SU-DHL-6 (cell line): ENCODE data around the gene SPAG7.

ENCODE experiments used
- H2AFZ ChIP-seq: fragments of 200-600 bp; sonication (generic); 2 replicates; pipeline ENCODE4 v1.6.1; 2014; ENCODE audit warnings: low read depth, mild to moderate bottlenecking, moderate library complexity, mixed read lengths, antibody characterized with exemption, low read length; ENCODE audit not compliant: severe bottlenecking
- H3F3A ChIP-seq: fragments of 200-600 bp; shearing (Covaris generic); 2 replicates; pipeline ENCODE4 v1.6.0; 2016; ENCODE audit warnings: antibody characterized with exemption, mild to moderate bottlenecking; ENCODE audit not compliant: insufficient read depth
- H3K27ac ChIP-seq: fragments of 200-600 bp; sonication (generic); 2 replicates; pipeline ENCODE4 v1.5.1; 2016; ENCODE audit warnings: low read depth, mild to moderate bottlenecking, low read length, moderate library complexity, mixed read lengths
- H3K27me3 ChIP-seq: fragments of 200-600 bp; sonication (generic), shearing (Covaris generic); 2 replicates; pipeline ENCODE4 v1.6.0; 2014; ENCODE audit warnings: mild to moderate bottlenecking, low read length
- H3K36me3 ChIP-seq: fragments of 200-600 bp; sonication (generic); 2 replicates; pipeline ENCODE4 v1.6.1; 2014; ENCODE audit warnings: mild to moderate bottlenecking, low read length, mixed read lengths
- H3K4me2 ChIP-seq: fragments of 300-600, 200-600 bp; shearing (Covaris generic), sonication (generic); 2 replicates; pipeline ENCODE4 v1.6.0; 2014; ENCODE audit warnings: low read length, low read depth, mild to moderate bottlenecking; ENCODE audit not compliant: poor library complexity, severe bottlenecking
- H3K4me3 ChIP-seq: fragments of 200-600 bp; sonication (generic); 2 replicates; pipeline ENCODE4 v1.5.1; 2014; ENCODE audit warnings: antibody characterized with exemption, low read length, mild to moderate bottlenecking, mixed read lengths; ENCODE audit not compliant: insufficient read depth, poor library complexity, severe bottlenecking
- H3K79me2 ChIP-seq: fragments of 200-600 bp; sonication (generic); 2 replicates; pipeline ENCODE4 v1.6.1; 2014; ENCODE audit warnings: mild to moderate bottlenecking, low read length, moderate library complexity; ENCODE audit not compliant: insufficient read depth
- H3K9ac ChIP-seq: fragments of 200-600 bp; sonication (generic); 2 replicates; pipeline ENCODE4 v1.7.0; 2014; ENCODE audit warnings: mild to moderate bottlenecking, low read length
- H3K9me2 ChIP-seq: fragments of 200-600 bp; sonication (generic); replicated peaks from 2 replicates; pipeline ENCODE4 v1.6.1; 2014; ENCODE audit warnings: low read length; ENCODE audit not compliant: insufficient read depth
- H3K9me3 ChIP-seq: fragments of 200-600 bp; sonication (generic); 2 replicates; pipeline ENCODE4 v1.6.1; 2014; ENCODE audit warnings: low read length, mixed read lengths; ENCODE audit not compliant: insufficient read depth
- H4K20me1 ChIP-seq: fragments of 200-600 bp; sonication (generic); 2 replicates; pipeline ENCODE4 v1.6.1; 2014; ENCODE audit warnings: low read depth, mild to moderate bottlenecking, antibody characterized with exemption, low read length, moderate library complexity, mixed read lengths
- EZH2phosphoT487 ChIP-seq: fragments of 200-600 bp; sonication (generic), shearing (Covaris generic); conservative IDR thresholded peaks from 2 replicates; pipeline ENCODE4 v1.6.1; 2018; ENCODE audit warnings: mild to moderate bottlenecking, antibody characterized with exemption, low read length, moderate library complexity, mixed read lengths
- TF ChIP-seq, protein P1 (sequence below): fragments of 200-600 bp; sonication (generic); IDR thresholded peaks from one replicate; pipeline ENCODE4 v1.5.1; 2017; ENCODE audit warnings: antibody characterized with exemption, mild to moderate bottlenecking, low read length, moderate library complexity; ENCODE audit not compliant: insufficient read depth, poor library complexity, severe bottlenecking

Gene SPAG7

GRCh38 chr17:5003214-5003867, 35.7 kb upstream of the SPAG7 start:
- H4K20me1 ChIP-seq: no peaks in the 10 kb centered on the region
- TF ChIP-seq, protein P1, sequence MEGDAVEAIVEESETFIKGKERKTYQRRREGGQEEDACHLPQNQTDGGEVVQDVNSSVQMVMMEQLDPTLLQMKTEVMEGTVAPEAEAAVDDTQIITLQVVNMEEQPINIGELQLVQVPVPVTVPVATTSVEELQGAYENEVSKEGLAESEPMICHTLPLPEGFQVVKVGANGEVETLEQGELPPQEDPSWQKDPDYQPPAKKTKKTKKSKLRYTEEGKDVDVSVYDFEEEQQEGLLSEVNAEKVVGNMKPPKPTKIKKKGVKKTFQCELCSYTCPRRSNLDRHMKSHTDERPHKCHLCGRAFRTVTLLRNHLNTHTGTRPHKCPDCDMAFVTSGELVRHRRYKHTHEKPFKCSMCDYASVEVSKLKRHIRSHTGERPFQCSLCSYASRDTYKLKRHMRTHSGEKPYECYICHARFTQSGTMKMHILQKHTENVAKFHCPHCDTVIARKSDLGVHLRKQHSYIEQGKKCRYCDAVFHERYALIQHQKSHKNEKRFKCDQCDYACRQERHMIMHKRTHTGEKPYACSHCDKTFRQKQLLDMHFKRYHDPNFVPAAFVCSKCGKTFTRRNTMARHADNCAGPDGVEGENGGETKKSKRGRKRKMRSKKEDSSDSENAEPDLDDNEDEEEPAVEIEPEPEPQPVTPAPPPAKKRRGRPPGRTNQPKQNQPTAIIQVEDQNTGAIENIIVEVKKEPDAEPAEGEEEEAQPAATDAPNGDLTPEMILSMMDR: no peak
- no peak for TF ChIP-seq EZH2phosphoT487
- H3K9me2 ChIP-seq: no peaks in the 10 kb centered on the region
- H3K9ac ChIP-seq: no peak overlapping the region
- no peak overlapping the region for H3K27ac ChIP-seq
- H2AFZ ChIP-seq: no peak overlapping the region
- no peaks in the 10 kb centered on the region for H3K27me3 ChIP-seq
- H3K4me2 ChIP-seq: no peak overlapping the region
- no peaks in the 10 kb centered on the region for H3K79me2 ChIP-seq
- H3K36me3 ChIP-seq: no peaks in the 10 kb centered on the region
- no peak overlapping the region for H3K4me3 ChIP-seq
- no peaks in the 10 kb centered on the region for H3K9me3 ChIP-seq
- H3F3A ChIP-seq: no peaks in the 10 kb centered on the region

GRCh38 chr17:5002121-5002788, 34.6 kb upstream of the SPAG7 start:
- Histone ChIP-seq H3K79me2 (no peaks in the 10 kb centered on the region), H3K27ac (no peak overlapping the region), H3K9ac (no peak overlapping the region), H3K4me3 (no peak overlapping the region), H2AFZ (no peak overlapping the region), H3K36me3 (no peaks in the 10 kb centered on the region), H4K20me1 (no peaks in the 10 kb centered on the region), H3K4me2 (no peak overlapping the region), H3K27me3 (no peaks in the 10 kb centered on the region), H3K9me2 (no peaks in the 10 kb centered on the region), H3F3A (no peaks in the 10 kb centered on the region), H3K9me3 (no peaks in the 10 kb centered on the region)
- TF ChIP-seq EZH2phosphoT487: no peak
- TF ChIP-seq, protein P1: no peak

- no peaks in the 10 kb centered on the region for H3F3A ChIP-seq
- H3K27me3 ChIP-seq: no peaks in the 10 kb centered on the region
- H3K9ac ChIP-seq: no peak overlapping the region
- H3K79me2 ChIP-seq: no peaks in the 10 kb centered on the region
- H2AFZ ChIP-seq: no peak overlapping the region
- H3K4me2 ChIP-seq: no peak overlapping the region
- H3K27ac ChIP-seq: no peak overlapping the region
- H4K20me1 ChIP-seq: no peaks in the 10 kb centered on the region
- no peaks in the 10 kb centered on the region for H3K36me3 ChIP-seq
- TF ChIP-seq EZH2phosphoT487: no peak
- TF ChIP-seq, protein P1: no peak
- no peaks in the 10 kb centered on the region for H3K9me3 ChIP-seq
- H3K9me2 ChIP-seq: no peaks in the 10 kb centered on the region
- no peak overlapping the region for H3K4me3 ChIP-seq
Measured at GRCh38 chr17:5000237-5000639, 32.6 kb upstream of the SPAG7 start.
